Ectodermal cell (in vitro differentiated cells): ENCODE results near the gene PRM1.

Experiments
- H3K27ac ChIP-seq: 2 replicates; pipeline ENCODE4 v1.7.0; 2013; ENCODE audit warnings: mild to moderate bottlenecking, low read depth, low read length; ENCODE audit not compliant: insufficient read depth, poor library complexity, severe bottlenecking
- H3K27me3 ChIP-seq: 2 replicates; pipeline ENCODE4 v1.7.0; 2013; ENCODE audit warnings: mild to moderate bottlenecking, low read length; ENCODE audit not compliant: insufficient read depth, control insufficient read depth, poor library complexity, severe bottlenecking
- H3K36me3 ChIP-seq: one replicate; pipeline ENCODE4 v1.7.0; 2013; ENCODE audit warnings: low read length; ENCODE audit not compliant: control insufficient read depth, insufficient read depth
- H3K4me1 ChIP-seq: one replicate; pipeline ENCODE4 v1.7.0; 2013; ENCODE audit warnings: low read length; ENCODE audit not compliant: control insufficient read depth, insufficient read depth
- H3K4me3 ChIP-seq: 2 replicates; pipeline ENCODE4 v1.7.0; 2013; ENCODE audit warnings: low read depth, low read length, control low read depth; ENCODE audit not compliant: insufficient read depth
- H3K9me3 ChIP-seq: 2 replicates; pipeline ENCODE4 v1.7.0; 2013; ENCODE audit warnings: mild to moderate bottlenecking, low read length, moderate library complexity; ENCODE audit not compliant: control insufficient read depth
- WGBS, 2 experiments: methylation state at CpG; one replicate each; pipeline ENCODE4 v1.1.7; 2013; ENCODE audit warnings: missing lambda C conversion rate in 2 of 2; 5-methylcytosine and 5-hydroxymethylcytosine counted together

The PRM1 gene

DNA sequence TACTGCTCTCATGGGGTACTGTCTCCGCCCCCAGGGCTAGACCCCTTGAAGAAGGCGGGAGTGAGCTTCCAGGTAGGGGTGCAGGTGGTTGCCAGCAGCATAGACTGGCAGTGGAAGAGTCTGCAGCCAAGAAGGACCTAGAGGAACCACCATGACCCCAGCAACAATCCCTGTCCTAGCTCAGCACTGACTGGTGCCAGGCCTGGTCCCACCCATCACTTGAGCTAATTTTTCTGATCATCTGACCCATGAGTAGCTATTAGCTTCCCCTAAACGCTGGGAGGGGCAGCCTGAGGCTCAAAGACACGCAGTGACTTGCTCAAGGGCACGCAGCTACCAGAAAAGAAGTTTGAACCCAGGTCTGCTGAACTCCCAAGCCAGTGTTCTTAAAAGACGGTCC, 8.6 kb downstream of the PRM1 start:
- Histone ChIP-seq H3K27ac (no peak overlapping the region), H3K4me1 (peaks cover 17% of the 10 kb centered on the region), H3K9me3 (no peaks in the 10 kb centered on the region), H3K4me3 (no peak overlapping the region), H3K36me3 (no peaks in the 10 kb centered on the region), H3K27me3 (no peaks in the 10 kb centered on the region)
- 95% methylated on average over 6 of the region's 6 CpGs for WGBS, 2 experiments

DNA sequence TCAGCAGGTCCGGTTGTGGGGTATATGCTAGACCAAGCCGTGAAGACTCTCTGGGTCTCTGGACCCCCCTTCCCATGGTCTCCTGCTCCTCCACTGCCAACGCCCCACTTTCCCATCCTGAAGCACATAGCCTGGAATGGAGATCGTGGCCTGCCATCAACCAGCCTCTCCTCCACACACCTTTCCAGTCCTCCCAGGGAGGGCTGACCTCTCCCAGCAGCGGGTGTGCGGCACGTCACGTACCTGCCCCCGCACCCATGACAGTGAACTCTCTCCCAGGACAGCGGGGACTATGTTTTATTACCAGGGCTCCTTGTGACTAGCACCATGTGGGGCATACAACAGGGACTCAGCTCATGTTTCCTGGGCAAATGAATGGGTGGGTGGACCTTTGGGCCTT, 9.5 kb downstream of the PRM1 start:
- WGBS, 2 experiments, result 96 to 97% methylated on average over 10 of the region's 10 CpGs
- Histone ChIP-seq H3K36me3 (no peaks in the 10 kb centered on the region), H3K9me3 (no peaks in the 10 kb centered on the region), H3K27me3 (no peaks in the 10 kb centered on the region), H3K27ac (no peak overlapping the region), H3K4me3 (no peak overlapping the region), H3K4me1 (peaks cover 17% of the 10 kb centered on the region)

DNA sequence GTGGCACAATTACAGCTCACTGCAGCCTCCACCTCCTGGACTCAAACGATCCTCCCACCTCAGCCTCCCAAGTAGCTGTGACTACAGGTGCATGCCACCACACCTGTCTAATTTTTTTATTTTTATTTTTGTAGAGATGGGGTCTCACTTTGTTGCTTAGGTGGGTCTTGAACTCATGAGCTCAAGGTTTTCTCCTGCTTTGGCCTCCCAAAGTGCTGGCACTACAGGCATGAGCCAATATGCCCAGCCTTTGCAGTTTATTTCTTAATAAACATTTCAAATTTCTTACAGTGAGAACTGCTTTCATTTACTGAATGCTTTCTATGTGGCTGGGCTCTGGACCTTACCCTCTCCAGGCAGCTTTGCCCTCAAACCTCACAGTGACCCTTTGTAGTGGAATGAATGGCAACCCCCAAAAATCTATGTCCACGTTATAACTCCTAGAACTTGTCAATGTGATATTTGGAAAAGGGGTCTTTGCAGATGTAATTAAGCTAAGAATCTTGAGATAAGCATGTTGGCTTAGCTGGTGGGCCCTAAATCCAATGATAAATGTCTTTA, 10.4 kb downstream of the PRM1 start:
- Histone ChIP-seq H3K27me3 (no peaks in the 10 kb centered on the region), H3K9me3 (no peaks in the 10 kb centered on the region), H3K36me3 (no peaks in the 10 kb centered on the region), H3K4me3 (no peak overlapping the region), H3K4me1 (peaks cover 17% of the 10 kb centered on the region), H3K27ac (no peak overlapping the region)
- 94 to 97% methylated on average over 2 of the region's 2 CpGs for WGBS, 2 experiments

DNA sequence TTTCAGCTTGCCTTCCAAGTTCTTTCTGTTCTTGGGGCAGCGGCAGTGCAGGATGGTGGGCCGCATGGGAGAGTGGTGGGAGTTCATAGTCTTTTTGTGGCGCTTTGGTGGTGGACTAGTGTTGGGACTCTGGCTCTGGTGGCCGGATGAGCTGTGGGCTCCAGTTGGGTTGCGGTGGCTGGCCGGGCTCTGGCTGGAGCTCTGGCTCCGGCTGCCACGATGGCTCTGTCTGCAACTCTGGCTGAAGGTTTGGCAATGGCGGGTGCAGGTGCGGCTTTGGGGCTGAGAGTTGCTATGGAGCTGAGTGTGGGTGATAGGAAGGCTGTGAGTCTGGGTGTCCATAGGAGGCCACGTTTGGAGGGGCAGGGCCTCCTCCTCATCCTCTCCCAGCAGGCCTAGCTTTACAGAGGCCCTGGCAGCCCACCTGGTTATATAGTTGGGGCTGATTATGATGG, 12.2 kb downstream of the PRM1 start, which contains the start of gene TNP2:
TNP2 (minus strand) TSS at position 405 of the 455 bp plus-strand sequence; CDS start at position 342, 63 bp downstream.
- 94 to 96% methylated on average over 10 of the region's 11 CpGs for WGBS, 2 experiments

DNA sequence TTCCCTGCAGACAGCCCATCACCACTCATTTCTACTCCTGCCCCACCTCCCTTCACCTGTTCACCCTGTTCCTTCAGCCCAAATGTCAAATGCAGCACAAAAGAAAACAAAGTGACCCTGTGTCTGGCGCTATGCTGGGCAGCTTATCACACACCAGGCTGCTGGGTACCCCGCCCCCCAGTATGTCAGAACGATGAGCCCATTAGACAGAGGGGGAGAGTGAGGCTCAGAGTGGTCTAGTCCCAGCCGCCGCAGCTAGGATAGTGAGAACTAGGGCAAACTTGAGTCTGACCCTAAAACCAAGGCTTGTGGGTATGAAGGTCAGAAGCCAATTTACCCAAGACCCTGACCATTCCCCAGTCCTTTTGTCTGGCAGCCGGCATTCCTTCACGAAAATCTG, 16.0 kb downstream of the PRM1 start:
- Histone ChIP-seq H3K9me3 (no peaks in the 10 kb centered on the region), H3K27ac (no peak overlapping the region), H3K4me1 (no peaks in the 10 kb centered on the region), H3K27me3 (no peaks in the 10 kb centered on the region), H3K36me3 (no peaks in the 10 kb centered on the region), H3K4me3 (no peak overlapping the region)
- WGBS, 2 experiments, result 94% methylated on average over 7 of the region's 7 CpGs

More for the DNA sequence above, 12.2 kb downstream of the PRM1 start, which contains the start of gene TNP2:
- no peaks in the 10 kb centered on the region for H3K27me3 ChIP-seq
- no peaks in the 10 kb centered on the region for H3K9me3 ChIP-seq
- H3K27ac ChIP-seq, result no peak within 1 kb of the TSS
- no peak within 1 kb of the TSS for H3K4me3 ChIP-seq
- peaks cover 17% of the 10 kb centered on the region for H3K4me1 ChIP-seq
- no peaks in the 10 kb centered on the region for H3K36me3 ChIP-seq

DNA sequence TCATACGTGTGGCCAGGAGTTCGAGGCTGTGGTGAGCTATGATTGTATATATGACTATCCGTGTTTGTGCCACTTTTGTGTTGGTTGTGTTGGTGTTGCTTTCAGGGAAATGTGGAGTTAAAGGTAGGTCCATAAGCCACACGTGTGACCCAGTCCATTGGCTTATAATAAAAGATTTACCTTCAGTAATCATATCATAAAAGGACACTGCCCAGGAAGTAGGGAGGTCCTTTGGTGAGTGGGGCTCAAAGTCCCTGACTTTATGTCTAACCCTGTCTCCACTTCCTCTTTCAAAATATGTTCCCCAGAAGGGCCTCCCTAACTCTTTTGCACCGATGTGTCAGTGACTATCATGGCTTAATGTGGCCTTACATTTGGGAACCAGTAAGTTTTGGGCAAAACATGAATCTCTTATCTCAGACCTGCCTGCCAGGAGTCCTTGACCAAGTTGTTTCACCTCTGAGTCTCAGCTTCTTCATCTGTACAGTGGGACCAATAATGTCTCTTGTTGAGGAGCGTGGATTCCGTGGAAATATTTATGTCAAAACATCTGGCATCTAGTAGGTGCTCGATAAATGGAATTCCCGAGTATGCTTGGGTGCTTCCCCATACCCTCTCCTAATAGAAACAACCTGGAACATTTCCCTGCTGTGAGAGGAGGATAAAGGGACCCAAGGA, 16.8 kb downstream of the PRM1 start:
- Histone ChIP-seq H3K4me1 (no peaks in the 10 kb centered on the region), H3K9me3 (no peaks in the 10 kb centered on the region), H3K27ac (no peak overlapping the region), H3K27me3 (no peaks in the 10 kb centered on the region), H3K4me3 (no peak overlapping the region), H3K36me3 (no peaks in the 10 kb centered on the region)
- WGBS, 2 experiments, result 87 to 89% methylated on average over 7 to 9 of the region's 9 CpGs

DNA sequence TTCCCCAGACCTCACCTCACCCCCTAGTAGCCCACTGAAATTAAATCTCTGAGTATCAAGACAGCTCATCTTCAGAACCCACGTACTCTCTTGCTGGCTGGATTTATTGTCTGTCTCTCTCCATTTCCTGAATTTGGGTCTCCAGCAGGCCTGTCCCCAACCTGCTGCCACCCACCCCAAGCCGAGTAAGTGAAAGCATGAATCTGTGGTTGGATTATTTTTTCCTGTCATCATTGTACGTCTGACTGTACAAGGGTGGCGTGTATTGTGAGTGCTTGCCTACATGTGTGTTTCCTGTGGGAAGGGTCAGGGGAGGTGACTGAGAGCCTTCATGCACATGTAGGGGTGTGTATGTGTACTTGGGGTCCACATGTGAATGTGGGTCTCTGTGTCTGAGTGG, 17.4 kb downstream of the PRM1 start:
- Histone ChIP-seq H3K27me3 (no peaks in the 10 kb centered on the region), H3K36me3 (no peaks in the 10 kb centered on the region)
- 88 to 96% methylated on average over 4 of the region's 4 CpGs for WGBS, 2 experiments

DNA sequence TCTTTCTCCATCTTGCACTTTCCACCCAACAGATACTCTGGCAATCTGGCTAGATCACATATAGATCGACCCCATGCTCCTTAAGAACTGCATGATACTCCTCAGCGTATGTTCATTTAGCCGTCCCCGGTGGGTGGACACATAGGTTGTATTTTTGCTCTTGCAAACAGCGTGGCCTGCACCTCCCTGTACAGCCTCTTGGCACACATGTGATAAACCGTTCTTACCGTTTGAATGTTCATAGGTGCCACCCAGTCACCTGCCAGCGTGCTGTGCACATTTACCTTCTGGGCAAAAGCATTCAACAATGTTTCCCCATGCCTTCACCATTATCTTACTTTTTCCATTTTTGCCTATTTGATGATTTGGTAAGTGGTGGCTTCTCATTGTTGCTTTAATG, 18.2 kb downstream of the PRM1 start:
- H3K9me3 ChIP-seq, result no peaks in the 10 kb centered on the region
- H3K36me3 ChIP-seq, result no peaks in the 10 kb centered on the region
- no peaks in the 10 kb centered on the region for H3K27me3 ChIP-seq
- no peak overlapping the region for H3K27ac ChIP-seq
- WGBS, 2 experiments, result 93 to 94% methylated on average over 8 of the region's 8 CpGs
- H3K4me1 ChIP-seq, result no peaks in the 10 kb centered on the region
- H3K4me3 ChIP-seq, result no peak overlapping the region

More for the DNA sequence above, 17.4 kb downstream of the PRM1 start:
- Histone ChIP-seq H3K4me3 (no peak overlapping the region), H3K9me3 (no peaks in the 10 kb centered on the region), H3K4me1 (no peaks in the 10 kb centered on the region), H3K27ac (no peak overlapping the region)

DNA sequence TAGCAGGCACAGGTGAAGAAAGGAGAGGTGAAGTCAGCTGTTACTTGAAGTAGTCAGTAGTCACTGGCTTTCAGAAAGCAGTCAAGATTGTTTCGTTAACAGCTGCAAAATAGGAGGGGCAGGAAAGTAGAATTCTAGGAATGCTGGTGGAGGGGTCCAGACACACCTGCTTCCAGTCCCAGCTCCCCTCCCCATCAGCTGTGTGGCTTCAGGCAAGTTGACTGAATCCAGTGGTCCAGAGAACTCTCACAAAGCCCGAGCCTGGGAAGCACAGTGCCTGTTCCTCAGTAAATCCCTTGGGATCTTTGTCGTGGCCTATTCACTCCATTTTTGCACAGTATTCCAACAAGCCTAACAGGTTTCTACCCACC, 20.5 kb downstream of the PRM1 start:
- Histone ChIP-seq H3K27ac (no peak overlapping the region), H3K4me1 (peaks cover 5% of the 10 kb centered on the region), H3K9me3 (no peaks in the 10 kb centered on the region), H3K36me3 (no peaks in the 10 kb centered on the region), H3K27me3 (peaks cover 7% of the 10 kb centered on the region), H3K4me3 (no peak overlapping the region)
- 74 to 82% methylated on average over 3 of the region's 3 CpGs for WGBS, 2 experiments

DNA sequence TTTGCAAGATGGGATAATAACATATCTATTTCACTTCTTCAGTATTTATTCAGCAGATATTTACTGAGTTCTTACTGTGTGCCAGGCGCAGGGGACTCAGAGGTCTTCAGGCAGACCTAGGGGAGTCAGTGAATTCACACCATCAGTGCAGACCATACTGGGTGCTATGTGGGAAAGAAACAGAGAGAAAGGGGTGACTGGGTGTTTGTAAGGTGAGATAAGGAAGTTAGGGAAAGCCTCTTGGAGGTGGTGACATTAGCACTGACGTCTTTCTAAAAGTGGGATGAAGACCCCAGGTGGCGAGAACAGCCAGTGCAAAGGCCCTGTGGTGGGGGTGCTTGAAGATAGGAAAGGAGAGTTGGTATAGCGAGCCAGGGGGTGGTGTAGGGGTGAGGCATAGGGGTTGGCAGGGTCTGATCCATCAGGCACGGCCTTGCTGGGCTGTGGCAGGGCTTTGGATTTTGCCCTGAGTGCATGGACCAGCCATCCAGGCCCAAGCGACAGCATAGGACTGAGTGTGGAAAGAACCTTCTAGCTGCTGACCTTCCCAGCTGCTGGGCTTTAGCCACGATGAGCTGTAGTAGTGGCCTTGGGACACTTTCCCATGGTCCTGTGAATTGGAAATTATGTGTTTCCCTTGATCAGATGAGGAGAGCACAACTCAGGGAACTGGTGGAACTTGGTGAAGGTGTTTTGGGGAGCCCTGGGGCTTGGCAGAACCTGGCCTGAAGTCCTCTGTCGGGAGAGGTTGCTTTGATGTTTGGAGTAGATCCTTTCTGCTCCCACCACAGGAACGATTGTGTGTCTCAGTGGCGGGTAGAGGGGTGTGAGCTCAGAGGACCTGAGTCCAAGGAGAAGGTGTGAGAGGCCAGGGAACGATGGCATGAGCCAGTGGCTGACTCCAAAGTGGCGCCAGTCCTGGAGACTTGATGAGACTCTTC, 21.2 kb downstream of the PRM1 start:
- Histone ChIP-seq H3K4me3 (no peak overlapping the region), H3K27ac (no peak overlapping the region), H3K9me3 (no peaks in the 10 kb centered on the region), H3K4me1 (peaks cover 5% of the 10 kb centered on the region), H3K36me3 (no peaks in the 10 kb centered on the region), H3K27me3 (peaks cover 14% of the 10 kb centered on the region)
- 82 to 83% methylated on average over 12 of the region's 12 CpGs for WGBS, 2 experiments
